ENCODE results near the gene SLC10A3. TPM values are rescaled to one million over a fixed set of nuclear protein-coding genes. Genes with fewer than 3 reads are reported as not detected.
A peak's percentile ranks its signal among the peaks of the same experiment; 100 is the strongest.

Gene SLC10A3
- total RNA-seq, 1 experiment from 2014 or later, result 32.1 TPM

GRCh38 chrX:154488336-154489075, 1.9 kb downstream of the SLC10A3 start:
- Histone ChIP-seq H3K36me3 (ENCODE audit: insufficient read depth, low read length) (peaks cover 4% of the 10 kb centered on the region; the same call in 1 of the 2 replicates), H3K4me3 (ENCODE audit: low read length) (peak overlapping the region; percentile 74; the same call in 1 of the 2 replicates), H3K4me2 (ENCODE audit: low read depth, low read length, poor library complexity, severe bottlenecking) (peak overlapping the region; percentile 75), H3K27ac (ENCODE audit: low read length) (no peak overlapping the region), H3K9me3 (ENCODE audit: low read length) (no peaks in the 10 kb centered on the region), H3K9ac (ENCODE audit: low read length) (peak overlapping the region; percentile 84), H3K9me2 (replicated peaks; ENCODE audit: insufficient read depth, low read length) (no peaks in the 10 kb centered on the region), H3K4me1 (ENCODE audit: low read length) (peaks cover 47% of the 10 kb centered on the region), H4K20me1 (ENCODE audit: insufficient read depth, low read depth, low read length) (no peaks in the 10 kb centered on the region; the same call in 1 of the 2 replicates), H2AFZ (ENCODE audit: low read length) (no peak overlapping the region), H3K27me3 (ENCODE audit: low read length) (no peaks in the 10 kb centered on the region), H3K79me2 (ENCODE audit: low read length) (peaks cover 32% of the 10 kb centered on the region)
- DNase-seq, result no peak

GRCh38 chrX:154487518-154488290, 2.7 kb downstream of the SLC10A3 start:
- Histone ChIP-seq H2AFZ (ENCODE audit: low read length) (no peak overlapping the region), H3K4me2 (ENCODE audit: low read depth, low read length, poor library complexity, severe bottlenecking) (peak overlapping the region; percentile 66), H3K9ac (ENCODE audit: low read length) (peak overlapping the region; percentile 66; the same call in 1 of the 2 replicates), H3K27ac (ENCODE audit: low read length) (peak overlapping the region; percentile 35; the same call in 1 of the 2 replicates), H3K27me3 (ENCODE audit: low read length) (no peaks in the 10 kb centered on the region), H3K4me3 (ENCODE audit: low read length) (peak overlapping the region; percentile 67; the same call in 1 of the 2 replicates), H3K79me2 (ENCODE audit: low read length) (peaks cover 32% of the 10 kb centered on the region), H3K9me2 (replicated peaks; ENCODE audit: insufficient read depth, low read length) (no peaks in the 10 kb centered on the region), H3K9me3 (ENCODE audit: low read length) (no peaks in the 10 kb centered on the region), H3K4me1 (ENCODE audit: low read length) (peaks cover 55% of the 10 kb centered on the region), H3K36me3 (ENCODE audit: insufficient read depth, low read length) (peaks cover 4% of the 10 kb centered on the region; the same call in 1 of the 2 replicates), H4K20me1 (ENCODE audit: insufficient read depth, low read depth, low read length) (no peaks in the 10 kb centered on the region; the same call in 1 of the 2 replicates)
- no peak for DNase-seq

- peaks cover 4% of the 10 kb centered on the region; the same call in 1 of the 2 replicates for H3K36me3 ChIP-seq (ENCODE audit: insufficient read depth, low read length)
- no peaks in the 10 kb centered on the region for H3K9me2 ChIP-seq (replicated peaks; ENCODE audit: insufficient read depth, low read length)
- H3K9me3 ChIP-seq (ENCODE audit: low read length), result no peaks in the 10 kb centered on the region
- peak within 1 kb of the TSS; percentile 75 for H3K27ac ChIP-seq (ENCODE audit: low read length)
- H2AFZ ChIP-seq (ENCODE audit: low read length), result no peak within 1 kb of the TSS
- H3K4me2 ChIP-seq (ENCODE audit: low read depth, low read length, poor library complexity, severe bottlenecking), result peak within 1 kb of the TSS; percentile 81
- peaks cover 32% of the 10 kb centered on the region for H3K79me2 ChIP-seq (ENCODE audit: low read length)
- DNase-seq, result peak; percentile 84
- no peaks in the 10 kb centered on the region; the same call in 1 of the 2 replicates for H4K20me1 ChIP-seq (ENCODE audit: insufficient read depth, low read depth, low read length)
- H3K9ac ChIP-seq (ENCODE audit: low read length), result peak within 1 kb of the TSS; percentile 94
- peak within 1 kb of the TSS; percentile 78 for H3K4me3 ChIP-seq (ENCODE audit: low read length)
- peaks cover 66% of the 10 kb centered on the region for H3K4me1 ChIP-seq (ENCODE audit: low read length)
- H3K27me3 ChIP-seq (ENCODE audit: low read length), result no peaks in the 10 kb centered on the region
Observed at GRCh38 chrX:154486396-154487207, 3.8 kb downstream of the SLC10A3 start, which contains the start of gene UBL4A. UBL4A (minus strand) TSS chrX:154486615; CDS start chrX:154486584, 31 bp downstream.

GRCh38 chrX:154486052-154486395, 4.4 kb downstream of the SLC10A3 start:
- Histone ChIP-seq H3K79me2 (ENCODE audit: low read length) (peaks cover 32% of the 10 kb centered on the region), H3K36me3 (ENCODE audit: insufficient read depth, low read length) (peaks cover 4% of the 10 kb centered on the region; the same call in 1 of the 2 replicates), H3K4me2 (ENCODE audit: low read depth, low read length, poor library complexity, severe bottlenecking) (peak overlapping the region; percentile 81), H3K27ac (ENCODE audit: low read length) (peak overlapping the region; percentile 75), H3K9ac (ENCODE audit: low read length) (peak overlapping the region; percentile 94), H3K9me2 (replicated peaks; ENCODE audit: insufficient read depth, low read length) (no peaks in the 10 kb centered on the region), H3K4me1 (ENCODE audit: low read length) (peaks cover 66% of the 10 kb centered on the region), H3K27me3 (ENCODE audit: low read length) (no peaks in the 10 kb centered on the region), H3K4me3 (ENCODE audit: low read length) (peak overlapping the region; percentile 78), H3K9me3 (ENCODE audit: low read length) (no peaks in the 10 kb centered on the region), H2AFZ (ENCODE audit: low read length) (no peak overlapping the region), H4K20me1 (ENCODE audit: insufficient read depth, low read depth, low read length) (no peaks in the 10 kb centered on the region; the same call in 1 of the 2 replicates)
- DNase-seq, result peak; percentile 69

GRCh38 chrX:154485150-154486051, 5.0 kb downstream of the SLC10A3 start:
- no peak for DNase-seq
- peak overlapping the region; percentile 78 for H3K4me3 ChIP-seq (ENCODE audit: low read length)
- peak overlapping the region; percentile 81 for H3K4me2 ChIP-seq (ENCODE audit: low read depth, low read length, poor library complexity, severe bottlenecking)
- H3K9me3 ChIP-seq (ENCODE audit: low read length), result no peaks in the 10 kb centered on the region
- no peaks in the 10 kb centered on the region for H3K27me3 ChIP-seq (ENCODE audit: low read length)
- H3K36me3 ChIP-seq (ENCODE audit: insufficient read depth, low read length), result peaks cover 4% of the 10 kb centered on the region; the same call in 1 of the 2 replicates
- peaks cover 32% of the 10 kb centered on the region for H3K79me2 ChIP-seq (ENCODE audit: low read length)
- H4K20me1 ChIP-seq (ENCODE audit: insufficient read depth, low read depth, low read length), result no peaks in the 10 kb centered on the region; the same call in 1 of the 2 replicates
- peak overlapping the region; percentile 94 for H3K9ac ChIP-seq (ENCODE audit: low read length)
- no peaks in the 10 kb centered on the region for H3K9me2 ChIP-seq (replicated peaks; ENCODE audit: insufficient read depth, low read length)
- peak overlapping the region; percentile 75 for H3K27ac ChIP-seq (ENCODE audit: low read length)
- H2AFZ ChIP-seq (ENCODE audit: low read length), result no peak overlapping the region
- H3K4me1 ChIP-seq (ENCODE audit: low read length), result peaks cover 66% of the 10 kb centered on the region

GRCh38 chrX:154484255-154485149, 5.9 kb downstream of the SLC10A3 start:
- Histone ChIP-seq H3K4me1 (ENCODE audit: low read length) (peaks cover 71% of the 10 kb centered on the region), H3K4me2 (ENCODE audit: low read depth, low read length, poor library complexity, severe bottlenecking) (peak overlapping the region; percentile 81), H3K27me3 (ENCODE audit: low read length) (no peaks in the 10 kb centered on the region), H4K20me1 (ENCODE audit: insufficient read depth, low read depth, low read length) (no peaks in the 10 kb centered on the region), H3K9me2 (replicated peaks; ENCODE audit: insufficient read depth, low read length) (no peaks in the 10 kb centered on the region), H3K9ac (ENCODE audit: low read length) (no peak overlapping the region), H3K36me3 (ENCODE audit: insufficient read depth, low read length) (peaks cover 4% of the 10 kb centered on the region; the same call in 1 of the 2 replicates), H3K27ac (ENCODE audit: low read length) (no peak overlapping the region), H3K4me3 (ENCODE audit: low read length) (0 out of 2 replicates have a peak overlapping the region, but pooled peaks have one; percentile 78), H3K79me2 (ENCODE audit: low read length) (peaks cover 26% of the 10 kb centered on the region), H2AFZ (ENCODE audit: low read length) (no peak overlapping the region), H3K9me3 (ENCODE audit: low read length) (no peaks in the 10 kb centered on the region)
- DNase-seq, result no peak
